HG03575 (cell line): Measurements from ENCODE around the gene TMEM269.

Experiments
- ATAC-seq: cut with Tn5 transposase; IDR thresholded peaks from one replicate; pipeline ENCODE4 v1.9.1; 2021; ENCODE audit not compliant: unreplicated experiment, insufficient number of reproducible peaks, low FRiP score; ENCODE audit errors: extremely low read depth

Gene TMEM269, protein sequence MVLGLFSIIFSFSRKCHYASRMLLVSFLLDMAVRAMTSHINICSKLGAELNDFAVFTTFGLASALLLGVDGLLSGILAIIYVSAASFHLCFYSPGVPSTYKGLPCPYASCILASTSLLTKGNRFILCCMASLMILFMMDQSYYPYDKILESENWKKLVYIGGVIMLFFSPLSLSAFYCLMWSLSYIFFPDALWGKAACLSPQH

DNA sequence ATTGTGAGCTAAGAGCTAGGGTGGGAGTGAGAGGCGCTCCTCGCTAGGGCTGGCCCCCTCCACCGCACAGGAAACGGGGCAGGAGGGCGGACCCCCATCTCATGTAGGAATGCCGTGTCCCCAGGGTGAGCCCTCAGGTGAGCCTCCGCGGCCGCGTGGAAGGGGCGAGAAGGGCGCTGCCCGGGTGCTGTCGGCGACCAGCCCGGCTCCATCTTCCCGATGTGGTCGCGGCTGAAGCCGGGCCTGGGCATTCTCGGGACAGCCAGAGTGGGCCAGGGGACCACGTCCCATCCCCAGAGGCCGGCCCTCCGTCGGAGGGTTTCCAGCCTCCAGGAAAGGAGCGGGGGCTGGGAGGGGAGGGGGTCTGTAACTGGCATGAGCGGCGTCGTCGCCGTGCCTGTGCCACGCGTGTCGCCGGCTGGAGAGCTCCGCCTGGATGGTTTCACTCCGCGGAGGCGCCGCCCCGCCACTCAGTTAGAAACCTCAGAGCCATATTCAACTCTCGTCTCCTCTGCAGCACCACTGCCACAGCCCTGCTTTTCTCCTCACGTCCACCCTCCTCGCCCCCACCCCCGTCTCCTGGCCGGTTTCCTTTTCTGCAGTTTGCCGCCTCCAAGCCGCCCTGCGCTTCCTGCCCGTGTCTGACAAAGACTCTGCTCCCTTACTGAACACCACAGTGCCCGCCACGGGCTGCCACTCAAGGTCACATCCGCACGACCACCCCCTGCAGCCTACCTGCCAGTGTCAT lies at the start of gene TMEM269:
TSS of gene TMEM269 (plus strand) at position 46 of the 748 bp plus-strand sequence. CDS start 4,903 bp downstream, outside the sequence.
- ATAC-seq, result no peak

DNA sequence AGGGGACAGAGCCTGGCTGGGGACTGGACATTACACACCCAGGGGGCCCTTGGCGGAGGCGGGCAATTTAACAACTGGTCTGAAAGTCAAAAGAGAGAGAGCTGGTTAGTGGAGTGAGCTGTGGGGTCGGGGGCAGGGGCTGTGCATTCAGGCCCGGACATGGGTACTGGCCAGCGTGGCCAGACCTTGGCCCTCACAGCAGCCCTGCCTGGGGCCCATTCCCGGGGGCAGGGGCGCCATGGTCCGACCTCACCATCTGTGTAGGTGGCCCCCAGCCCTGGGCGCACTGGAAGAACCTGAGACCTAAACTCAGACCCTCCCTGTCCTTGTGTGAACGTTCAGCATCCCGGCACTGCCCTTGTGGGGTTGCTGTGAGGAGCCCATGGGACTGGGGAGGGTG lies 49.7 kb upstream of the TMEM269 start:
- ATAC-seq, result no peak

DNA sequence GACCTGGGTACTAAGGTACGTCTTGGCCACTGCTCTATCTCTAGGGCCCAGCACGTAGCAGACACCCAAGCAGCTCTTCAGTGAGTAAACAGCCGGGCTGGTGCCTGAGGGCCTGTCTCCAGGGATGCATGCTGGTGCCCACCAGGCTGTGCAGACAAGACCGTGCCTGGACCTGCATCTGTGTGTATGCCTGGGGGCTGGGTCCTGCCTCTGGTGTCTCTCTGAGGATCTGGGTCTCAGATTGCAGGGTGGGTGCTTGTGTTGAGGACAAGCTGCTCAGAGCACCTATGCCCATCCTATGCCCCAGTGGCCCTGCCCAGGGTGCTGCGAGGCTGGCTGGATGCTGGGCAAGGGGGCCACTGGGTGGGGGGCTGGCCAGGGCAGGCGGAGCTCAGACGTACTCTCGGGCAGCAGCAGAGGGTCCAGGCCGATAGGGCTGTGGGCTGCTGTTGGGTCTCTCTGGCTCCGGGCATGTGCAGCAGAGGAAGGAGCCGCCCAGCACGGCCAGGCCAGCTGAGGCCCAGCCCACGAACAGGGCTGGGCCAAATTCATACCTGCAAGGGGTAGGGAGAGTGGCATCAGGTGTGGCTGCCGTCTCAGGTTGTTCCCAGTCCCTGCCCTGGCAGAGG lies 49.2 kb upstream of the TMEM269 start:
- ATAC-seq, result no peak

DNA sequence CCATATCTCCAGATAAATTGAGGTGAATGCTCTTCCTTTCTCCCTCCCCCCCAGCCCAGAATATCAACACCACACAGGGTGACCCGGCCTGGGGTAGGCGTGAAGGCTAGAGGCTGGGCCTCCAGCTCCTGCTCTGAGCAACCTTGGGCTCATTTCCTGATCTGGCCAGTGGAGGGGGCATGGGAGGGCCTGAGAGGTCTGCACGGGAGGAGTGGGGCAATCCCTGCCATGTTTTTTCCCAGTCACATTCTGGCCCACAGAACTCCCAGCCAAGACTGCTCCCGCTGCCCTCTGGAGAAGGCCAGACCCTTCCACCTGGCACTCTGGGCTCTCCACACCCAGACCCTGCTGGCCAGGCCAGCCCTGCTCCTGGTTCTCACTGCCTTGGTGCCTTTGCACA lies 48.6 kb upstream of the TMEM269 start:
- no peak for ATAC-seq

DNA sequence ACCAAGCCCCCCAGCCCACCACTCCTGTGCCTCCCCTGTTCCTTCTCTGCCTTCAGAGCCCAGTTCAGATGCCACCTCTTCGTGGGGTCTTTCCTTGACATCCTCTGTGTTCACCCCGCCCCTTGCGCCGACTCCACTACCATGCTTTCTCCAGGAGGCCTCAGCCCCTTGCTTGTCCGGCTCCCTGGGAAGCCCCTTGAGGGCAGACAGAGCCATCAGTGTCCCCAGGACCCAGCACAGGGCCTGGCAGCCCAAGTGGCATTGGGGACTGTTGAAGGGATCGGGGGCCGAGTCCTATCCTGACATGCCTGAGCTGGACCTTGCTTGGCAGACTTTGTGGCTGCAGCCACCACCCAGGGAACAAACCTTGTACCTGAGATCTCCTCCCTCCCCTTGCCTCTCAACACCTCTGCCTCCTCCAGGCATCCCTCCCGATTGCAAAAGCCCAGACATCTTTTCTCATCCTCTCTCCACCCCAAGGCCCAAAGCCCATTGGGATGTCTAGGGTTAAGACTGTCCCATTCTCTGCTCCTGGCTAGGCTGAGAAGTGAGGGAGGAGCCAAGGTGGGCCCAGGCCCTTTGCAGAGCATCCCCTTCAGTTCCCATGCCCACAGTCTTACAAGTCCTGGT lies 48.1 kb upstream of the TMEM269 start:
- no peak for ATAC-seq

DNA sequence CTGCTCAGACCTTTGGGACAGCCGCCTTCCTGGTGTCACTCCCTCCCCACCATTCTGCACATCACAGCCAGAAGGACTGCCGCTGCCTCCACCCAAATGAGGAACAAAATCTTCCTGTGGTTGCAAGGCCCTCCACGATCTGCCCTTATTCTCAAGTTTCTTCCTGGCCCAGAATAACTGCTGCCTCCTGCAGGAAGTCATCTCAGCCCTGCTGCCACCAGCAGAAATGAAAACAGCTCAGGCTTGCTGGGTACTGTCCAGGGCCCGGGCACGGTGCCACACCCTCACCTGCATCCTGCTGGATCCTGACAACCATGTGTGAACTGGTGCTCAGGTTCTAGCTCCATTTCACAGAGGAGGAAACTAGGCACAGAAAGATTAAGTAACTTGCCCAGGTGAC lies 47.5 kb upstream of the TMEM269 start:
- no peak for ATAC-seq

DNA sequence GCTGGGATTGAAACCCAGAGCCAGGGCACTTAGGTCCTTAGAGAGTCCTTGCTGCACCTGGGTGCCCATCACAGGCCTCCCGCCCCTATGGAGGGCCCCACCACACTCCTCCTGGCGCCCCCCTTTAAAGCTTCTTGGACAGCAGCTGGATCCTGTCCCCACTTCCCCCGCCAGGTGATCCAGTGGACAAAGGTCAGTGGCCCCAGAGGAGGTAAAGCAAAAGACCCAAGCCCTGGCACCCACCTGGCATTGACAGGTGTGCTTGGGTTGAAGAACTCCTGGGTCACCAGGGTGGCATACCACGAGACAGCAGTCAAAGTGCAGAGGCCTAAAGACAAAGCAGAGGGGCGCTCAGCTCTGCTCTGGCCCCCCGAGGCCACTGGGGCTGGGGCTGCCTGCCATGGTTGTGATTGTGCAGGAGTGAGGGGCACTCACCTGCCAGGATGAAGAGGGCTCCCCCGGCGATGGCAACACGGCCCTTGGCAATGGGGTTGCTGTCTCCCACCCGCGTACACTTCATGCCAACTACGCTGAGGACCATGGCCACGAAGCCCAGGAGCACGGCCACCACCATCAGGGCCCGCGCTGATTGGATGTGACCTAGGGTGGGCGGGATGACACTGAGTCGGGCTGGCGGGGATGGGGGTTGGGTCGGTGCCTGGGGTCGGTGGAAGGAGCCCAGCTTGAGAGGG lies 46.7 kb upstream of the TMEM269 start:
- ATAC-seq, result no peak

DNA sequence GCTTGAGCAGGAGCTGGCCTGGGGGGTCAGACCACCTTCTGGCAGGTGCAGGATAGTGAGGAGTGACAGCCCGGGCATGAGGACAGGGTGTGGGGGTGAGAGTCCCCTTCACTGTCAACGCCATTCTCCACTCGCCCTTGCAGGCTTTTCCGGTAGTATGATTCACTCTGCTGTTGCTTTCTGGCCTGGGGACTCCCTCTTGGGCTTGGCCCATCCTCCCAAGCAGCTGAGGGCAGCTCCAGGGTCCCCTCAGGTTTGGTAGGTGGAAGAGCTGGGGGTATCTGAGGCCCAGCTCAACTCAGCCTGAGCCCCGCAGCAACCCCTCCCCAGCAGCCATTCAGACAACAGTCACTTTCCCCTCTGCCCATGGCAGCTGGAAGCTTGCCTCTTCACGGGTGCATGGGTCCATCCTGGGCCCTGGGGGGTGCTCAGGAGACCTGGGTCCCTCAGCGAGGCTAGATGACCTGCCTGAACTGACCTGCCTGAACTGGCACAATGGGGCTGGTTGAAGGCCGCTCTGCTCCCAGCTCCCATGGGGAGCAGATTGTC lies 46.0 kb upstream of the TMEM269 start:
- no peak for ATAC-seq

DNA sequence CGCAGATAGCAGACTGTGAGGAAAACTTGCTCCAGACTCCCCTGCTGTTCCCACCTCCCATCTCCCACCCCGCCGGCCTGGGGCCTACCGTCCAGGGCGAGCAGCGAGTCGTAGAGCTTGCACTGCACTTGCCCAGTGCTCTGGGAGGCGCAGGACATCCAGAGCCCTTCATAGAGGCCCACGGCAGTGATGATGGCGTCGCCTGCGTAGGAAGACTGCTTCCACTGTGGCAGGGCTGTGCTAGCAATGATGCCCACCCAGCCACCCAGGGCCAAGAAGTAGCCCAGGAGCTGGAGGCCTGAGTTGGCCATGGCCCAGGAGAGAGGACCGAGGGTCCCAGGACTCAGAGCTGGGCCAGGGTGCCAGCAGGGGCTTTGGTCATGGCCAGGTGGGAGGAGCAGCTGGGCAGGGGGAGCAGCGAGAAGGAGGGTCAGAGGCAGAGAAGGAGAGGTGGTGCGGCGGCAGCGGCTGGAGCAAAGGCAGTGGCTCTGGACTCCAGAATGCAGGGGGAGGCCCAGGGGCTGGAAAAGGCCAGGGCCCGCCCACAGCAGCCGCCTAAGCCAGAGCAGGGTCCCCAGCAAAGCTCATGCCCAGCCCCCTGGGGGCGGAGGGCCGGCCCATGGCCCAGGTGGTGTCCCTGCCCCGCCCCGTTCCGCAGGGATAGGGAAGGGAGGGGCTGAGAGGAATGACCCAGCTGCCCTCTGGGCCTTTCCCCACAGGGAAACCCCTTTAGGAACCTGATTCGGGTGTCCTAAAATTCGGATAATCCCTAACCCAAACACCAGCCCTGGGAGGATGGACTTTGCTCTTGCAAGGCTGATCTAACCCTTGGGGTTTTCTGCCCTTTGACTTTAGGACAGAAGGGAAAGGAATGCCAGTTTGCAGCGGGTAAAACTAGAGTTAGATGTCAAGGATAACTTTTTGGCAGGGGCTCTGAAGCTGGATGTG lies 44.8 kb upstream of the TMEM269 start, which contains the start of gene CLDN19:
TSS of gene CLDN19 (minus strand) at position 484 of the 948 bp plus-strand sequence. CDS start at position 311, 173 bp downstream.
- ATAC-seq, result no peak

DNA sequence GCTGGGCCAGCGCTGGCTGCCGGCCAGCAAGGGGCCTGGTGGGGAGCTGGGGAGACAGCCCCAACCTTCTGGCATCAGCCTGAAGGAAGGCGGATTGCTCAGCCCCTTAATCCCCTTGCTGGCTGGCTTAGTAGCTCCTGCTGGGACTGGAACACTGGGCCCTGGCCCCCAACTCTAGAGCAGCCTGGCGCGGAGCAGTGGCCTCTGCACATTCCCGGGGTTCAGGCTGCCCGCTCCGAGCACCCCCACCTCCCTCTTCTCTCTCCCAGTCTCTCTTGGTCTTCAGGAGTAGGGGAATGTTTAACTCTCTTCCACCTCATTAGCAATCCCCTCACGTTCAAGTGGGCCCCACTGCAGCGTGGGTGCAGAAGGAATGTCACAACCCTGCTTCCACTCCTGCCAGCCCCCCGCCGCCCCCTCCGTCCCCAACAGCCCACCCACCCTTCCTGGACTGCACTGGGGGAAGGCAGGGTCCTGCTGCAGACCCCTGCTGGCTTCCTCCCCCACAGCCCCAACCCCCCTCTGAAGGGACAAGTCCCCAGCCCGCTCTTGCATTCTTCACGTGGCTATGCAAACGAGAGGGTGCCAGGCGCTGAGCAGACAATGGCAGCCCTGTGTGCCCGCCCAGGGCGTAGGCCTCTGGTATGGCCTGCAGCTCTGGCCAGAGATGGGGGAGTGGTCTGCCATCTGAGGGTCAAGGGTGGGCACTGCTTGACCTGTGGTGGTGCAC lies 43.8 kb upstream of the TMEM269 start:
- ATAC-seq, result no peak

DNA sequence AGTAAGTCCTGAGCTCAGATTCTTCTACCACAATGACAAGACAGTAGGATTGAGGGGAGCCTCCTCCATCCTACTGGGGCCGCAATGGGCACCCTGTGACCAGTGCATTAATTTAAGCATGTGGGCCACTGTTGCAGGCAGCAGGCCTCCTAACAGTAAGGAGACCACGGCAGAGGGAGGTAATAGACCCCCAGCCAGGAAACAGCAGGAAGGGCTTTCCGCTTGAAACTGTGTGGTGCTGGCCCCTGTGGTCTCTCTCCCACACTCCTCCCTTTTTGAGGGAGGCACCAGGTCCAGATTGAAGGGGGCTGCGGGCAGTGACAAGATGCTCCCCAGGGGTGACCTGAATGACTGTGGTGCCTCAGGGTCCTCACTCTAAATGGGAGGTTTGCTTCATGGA lies 43.1 kb upstream of the TMEM269 start:
- no peak for ATAC-seq

DNA sequence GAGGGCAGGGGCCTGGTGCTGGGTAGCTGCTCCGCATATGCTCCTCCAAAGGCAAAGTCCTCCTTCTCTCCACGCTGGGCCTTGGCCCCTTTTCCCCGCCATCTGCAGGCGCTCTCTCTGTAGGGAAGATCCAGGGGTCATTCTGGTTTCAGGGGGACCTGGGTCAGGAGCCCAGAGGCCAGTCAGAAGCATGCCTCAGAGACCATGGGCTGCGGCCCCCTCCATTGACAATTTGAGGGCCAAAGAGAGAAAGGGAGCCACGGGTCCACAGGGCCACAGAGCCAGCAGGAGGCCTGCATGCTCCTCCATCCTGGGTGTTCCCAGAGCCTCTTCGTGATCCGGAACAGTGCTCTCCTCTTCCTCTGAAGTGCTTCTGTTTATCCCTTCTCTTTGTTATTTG lies 42.6 kb upstream of the TMEM269 start:
- no peak for ATAC-seq

DNA sequence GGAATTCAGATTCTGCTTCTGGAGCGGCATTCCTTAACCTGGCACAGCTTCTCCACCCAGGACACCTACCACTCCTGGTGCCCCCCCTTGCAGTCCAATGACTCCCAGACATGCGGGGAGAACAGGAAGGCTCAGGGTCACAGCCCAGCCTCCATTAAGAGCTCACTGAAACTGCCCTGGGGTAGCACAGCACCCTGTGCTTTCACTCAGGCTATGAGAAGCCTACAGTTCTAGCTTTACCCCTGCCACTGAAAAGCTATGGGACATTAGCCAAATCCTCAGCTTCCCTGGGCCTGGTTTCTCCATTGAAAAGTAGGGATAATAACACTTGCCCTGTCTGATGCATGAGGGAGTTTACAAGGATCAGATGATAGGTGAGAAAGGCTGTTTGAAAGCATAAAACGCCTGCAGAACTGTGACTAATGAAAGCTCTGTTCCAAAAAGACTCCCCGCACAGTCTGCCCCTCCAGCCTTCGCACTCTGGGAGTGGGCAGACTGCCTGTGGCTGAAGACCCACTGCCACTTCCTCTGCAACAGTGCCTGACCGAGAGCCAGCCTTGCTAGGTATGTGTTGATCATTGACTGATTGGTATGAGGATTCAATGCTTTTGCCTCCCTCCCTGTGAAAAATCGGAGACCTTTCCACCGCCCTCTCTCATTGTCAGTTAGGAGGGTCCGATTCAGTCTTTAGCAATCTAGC lies 42.0 kb upstream of the TMEM269 start:
- ATAC-seq, result no peak

DNA sequence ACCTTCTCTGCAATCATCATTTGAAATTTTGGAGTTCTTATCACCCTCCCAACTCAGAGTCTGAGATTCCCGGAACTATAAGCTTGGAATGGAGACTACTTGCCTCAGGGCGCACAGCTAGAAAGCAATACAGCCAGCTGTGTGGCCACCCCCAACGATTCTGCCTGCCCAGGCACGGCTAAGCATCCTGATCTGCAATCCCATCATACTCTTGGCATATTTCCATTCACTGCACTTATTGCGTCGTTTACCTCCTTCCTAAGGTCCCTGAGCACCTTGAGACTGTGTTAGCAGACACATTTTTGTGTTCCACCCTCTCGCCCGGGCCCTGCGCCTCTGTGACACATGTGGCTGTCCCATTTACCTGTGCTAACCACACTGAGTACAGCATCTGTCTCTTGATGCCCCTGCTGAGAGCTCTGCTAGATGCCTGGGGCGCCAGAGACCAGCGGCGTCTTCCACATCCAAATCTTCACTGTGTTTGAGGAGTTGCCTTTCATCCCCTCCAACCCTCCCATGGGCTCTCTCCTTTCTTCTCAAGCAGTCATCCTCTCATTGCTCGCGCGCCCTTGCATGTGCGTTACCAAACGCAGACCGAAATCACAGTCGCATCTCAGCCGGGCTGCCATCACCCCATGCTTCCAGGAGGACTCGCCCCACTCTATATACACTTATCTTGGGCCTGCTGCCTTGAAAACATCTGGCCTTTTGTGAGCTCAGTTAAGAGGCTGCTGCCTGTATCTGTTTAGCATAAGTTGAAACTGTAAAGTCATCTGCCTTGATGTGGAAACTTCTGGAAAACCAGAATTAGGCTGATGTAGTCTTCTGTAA lies 41.3 kb upstream of the TMEM269 start:
- no peak for ATAC-seq

DNA sequence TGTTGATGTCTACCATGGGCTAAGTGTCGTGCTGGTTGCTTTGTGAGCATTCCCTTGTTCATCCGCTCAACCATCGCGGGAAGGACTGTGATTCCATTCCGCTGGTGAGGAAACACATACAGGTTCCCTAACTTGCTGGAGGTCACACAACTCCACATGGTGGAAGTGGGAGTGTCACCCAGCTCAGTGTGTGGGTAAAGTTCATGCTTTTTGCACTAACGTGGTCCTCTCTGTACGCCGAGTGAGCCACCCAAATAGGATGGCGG lies 40.7 kb upstream of the TMEM269 start:
- no peak for ATAC-seq

DNA sequence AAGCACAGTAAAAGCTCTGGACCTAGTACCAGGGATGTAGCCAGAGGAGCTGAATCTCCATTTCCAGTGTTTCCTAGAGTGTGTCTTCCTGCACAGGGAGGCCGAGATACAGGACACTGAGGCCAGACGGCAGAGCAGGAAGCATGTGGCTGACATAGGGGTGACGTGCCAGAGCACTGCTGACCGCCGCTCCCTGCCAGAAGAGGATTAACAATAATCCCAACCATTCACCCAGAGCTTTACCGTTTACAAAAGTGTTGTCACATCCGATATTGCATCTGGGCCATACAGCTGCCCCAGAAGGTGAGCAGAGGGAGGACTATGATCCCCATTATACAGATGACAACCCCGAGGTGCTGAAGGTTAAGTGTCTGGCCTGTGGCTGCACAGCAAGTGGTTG lies 38.9 kb upstream of the TMEM269 start:
- no peak for ATAC-seq
